BLaER1 treated with 17β-estradiol and CSF1 and Interleukin-3, amounts not matched to agents 10 nM and 100 nM (cell line): ENCODE measurements around the gene RBP3.

ENCODE experiments used
- H3K27ac ChIP-seq, 11 experiments: shearing (Covaris generic); formaldehyde crosslinking; 2 replicates each; pipeline ENCODE4 v1.8.1; 2022
- H3K27me3 ChIP-seq, 11 experiments: shearing (Covaris generic); formaldehyde crosslinking; 2 replicates each; pipeline ENCODE4 v1.8.1; 2022
- H3K36me3 ChIP-seq, 11 experiments: shearing (Covaris generic); formaldehyde crosslinking; 2 replicates each; pipeline ENCODE4 v1.8.1; 2022
- H3K4me1 ChIP-seq, 10 experiments: shearing (Covaris generic); formaldehyde crosslinking; 2 replicates each; pipeline ENCODE4 v1.8.1; 2022
- H3K4me2 ChIP-seq, 11 experiments: shearing (Covaris generic); formaldehyde crosslinking; 2 replicates each; pipeline ENCODE4 v1.8.1; 2022
- H3K4me3 ChIP-seq, 10 experiments: shearing (Covaris generic); formaldehyde crosslinking; 2 replicates each; pipeline ENCODE4 v1.8.1; 2022
- H3K9ac ChIP-seq, 11 experiments: shearing (Covaris generic); formaldehyde crosslinking; 2 replicates each; pipeline ENCODE4 v1.8.1; 2022
- H3K9me3 ChIP-seq, 11 experiments: shearing (Covaris generic); formaldehyde crosslinking; replicated peaks in 1 of 11; 2 replicates each; pipeline ENCODE4 v1.8.1; 2022
- H4K20me1 ChIP-seq, 11 experiments: shearing (Covaris generic); formaldehyde crosslinking; 2 replicates each; pipeline ENCODE4 v1.8.1; 2022
- Cebpa-rat ChIP-seq, 11 experiments: shearing (Covaris generic); IDR thresholded peaks; 2 replicates each; pipeline ENCODE4 v1.8.1; 2022

RBP3 gene

GRCh38 chr10:47323087-47323486 lies 25.1 kb upstream of the RBP3 start:
- Histone ChIP-seq H3K36me3 (no peaks in the 10 kb centered on the region), H3K9ac (no peak overlapping the region), H3K27ac (no peak overlapping the region), H3K27me3 (no peaks in the 10 kb centered on the region), H3K4me2 (no peak overlapping the region), H4K20me1 (peaks cover 0 to 4% (median 0%) of the 10 kb centered on the region in 11 experiments; a peak in 1 of 22 replicates), H3K9me3 (no peaks in the 10 kb centered on the region), H3K4me3 (no peak overlapping the region), H3K4me1 (no peaks in the 10 kb centered on the region)
- no peak for TF ChIP-seq Cebpa-rat (IDR thresholded peaks at IDR 0.05)

GRCh38 chr10:47323636-47324296 lies 24.4 kb upstream of the RBP3 start:
- Histone ChIP-seq H3K27me3 (no peaks in the 10 kb centered on the region), H3K9me3 (no peaks in the 10 kb centered on the region), H4K20me1 (peaks cover 0 to 4% (median 0%) of the 10 kb centered on the region in 11 experiments; a peak in 1 of 22 replicates), H3K27ac (no peak overlapping the region), H3K9ac (no peak overlapping the region), H3K4me3 (no peak overlapping the region), H3K4me2 (no peak overlapping the region), H3K36me3 (no peaks in the 10 kb centered on the region), H3K4me1 (no peaks in the 10 kb centered on the region)
- TF ChIP-seq Cebpa-rat (IDR thresholded peaks at IDR 0.05) = no peak

DNA sequence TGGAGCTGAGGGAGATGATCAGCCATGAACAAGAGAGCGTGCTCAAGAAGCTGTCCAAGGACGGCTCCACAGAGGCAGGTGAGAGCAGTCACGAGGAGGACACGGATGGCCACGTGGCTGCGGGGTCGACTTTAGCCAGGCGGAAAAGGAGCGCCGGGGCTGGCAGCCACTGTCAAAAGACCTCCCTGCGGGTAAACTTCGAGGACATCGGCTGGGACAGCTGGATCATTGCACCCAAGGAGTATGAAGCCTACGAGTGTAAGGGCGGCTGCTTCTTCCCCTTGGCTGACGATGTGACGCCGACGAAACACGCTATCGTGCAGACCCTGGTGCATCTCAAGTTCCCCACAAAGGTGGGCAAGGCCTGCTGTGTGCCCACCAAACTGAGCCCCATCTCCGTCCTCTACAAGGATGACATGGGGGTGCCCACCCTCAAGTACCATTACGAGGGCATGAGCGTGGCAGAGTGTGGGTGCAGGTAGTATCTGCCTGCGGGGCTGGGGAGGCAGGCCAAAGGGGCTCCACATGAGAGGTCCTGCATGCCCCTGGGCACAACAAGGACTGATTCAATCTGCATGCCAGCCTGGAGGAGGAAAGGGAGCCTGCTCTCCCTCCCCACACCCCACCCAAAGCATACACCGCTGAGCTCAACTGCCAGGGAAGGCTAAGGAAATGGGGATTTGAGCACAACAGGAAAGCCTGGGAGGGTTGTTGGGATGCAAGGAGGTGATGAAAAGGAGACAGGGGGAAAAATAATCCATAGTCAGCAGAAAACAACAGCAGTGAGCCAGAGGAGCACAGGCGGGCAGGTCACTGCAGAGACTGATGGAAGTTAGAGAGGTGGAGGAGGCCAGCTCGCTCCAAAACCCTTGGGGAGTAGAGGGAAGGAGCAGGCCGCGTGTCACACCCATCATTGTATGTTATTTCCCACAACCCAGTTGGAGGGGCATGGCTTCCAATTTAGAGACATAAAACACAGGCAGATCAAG lies 22.6 kb upstream of the RBP3 start:
- no peak overlapping the region for H3K9ac ChIP-seq

DNA sequence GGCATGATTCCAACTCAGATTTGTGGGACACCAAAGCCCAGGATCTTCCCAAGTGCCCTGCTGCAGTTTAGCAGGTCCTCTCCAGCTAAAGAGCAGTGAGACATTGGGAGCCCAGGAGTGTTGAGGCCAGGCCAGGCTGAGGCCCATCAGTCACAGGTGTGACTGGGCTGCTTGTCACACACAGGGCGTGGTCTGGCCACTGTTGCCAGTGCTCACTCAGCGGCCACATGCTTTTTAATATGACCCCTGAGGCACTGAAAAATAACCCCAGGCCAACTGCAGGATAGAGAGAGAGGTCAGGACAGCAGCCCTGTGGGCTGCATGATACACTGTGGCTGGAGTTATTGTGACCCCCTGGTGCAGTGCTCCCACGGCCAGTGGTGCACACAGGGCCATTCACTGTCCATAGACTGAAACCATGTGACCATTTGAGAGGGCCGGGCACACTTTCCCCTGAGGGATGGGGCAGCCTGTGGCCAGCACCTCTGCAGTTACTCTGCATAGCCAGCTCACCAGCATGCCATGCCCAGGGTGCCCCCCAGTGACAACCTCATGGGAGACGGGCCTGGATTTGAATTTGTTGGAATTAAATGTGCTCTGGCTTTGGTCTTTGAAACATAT lies 21.7 kb upstream of the RBP3 start:
- Histone ChIP-seq H3K27me3 (no peaks in the 10 kb centered on the region), H3K4me2 (no peak overlapping the region), H3K9ac (no peak overlapping the region), H3K4me1 (no peaks in the 10 kb centered on the region), H4K20me1 (peaks cover 0 to 4% (median 0%) of the 10 kb centered on the region in 11 experiments; a peak in 1 of 22 replicates), H3K4me3 (no peak overlapping the region), H3K27ac (no peak overlapping the region), H3K36me3 (no peaks in the 10 kb centered on the region), H3K9me3 (no peaks in the 10 kb centered on the region)
- TF ChIP-seq Cebpa-rat (IDR thresholded peaks at IDR 0.05) = no peak

More for the DNA sequence above, 22.6 kb upstream of the RBP3 start:
- H3K4me3 ChIP-seq = no peak overlapping the region
- H3K36me3 ChIP-seq = no peaks in the 10 kb centered on the region
- no peak overlapping the region for H3K4me2 ChIP-seq
- no peaks in the 10 kb centered on the region for H3K4me1 ChIP-seq
- H3K27ac ChIP-seq = no peak overlapping the region
- no peaks in the 10 kb centered on the region for H3K9me3 ChIP-seq
- no peaks in the 10 kb centered on the region for H3K27me3 ChIP-seq
- no peak for TF ChIP-seq Cebpa-rat (IDR thresholded peaks at IDR 0.05)
- H4K20me1 ChIP-seq = peaks cover 0 to 4% (median 0%) of the 10 kb centered on the region in 11 experiments; a peak in 1 of 22 replicates

DNA sequence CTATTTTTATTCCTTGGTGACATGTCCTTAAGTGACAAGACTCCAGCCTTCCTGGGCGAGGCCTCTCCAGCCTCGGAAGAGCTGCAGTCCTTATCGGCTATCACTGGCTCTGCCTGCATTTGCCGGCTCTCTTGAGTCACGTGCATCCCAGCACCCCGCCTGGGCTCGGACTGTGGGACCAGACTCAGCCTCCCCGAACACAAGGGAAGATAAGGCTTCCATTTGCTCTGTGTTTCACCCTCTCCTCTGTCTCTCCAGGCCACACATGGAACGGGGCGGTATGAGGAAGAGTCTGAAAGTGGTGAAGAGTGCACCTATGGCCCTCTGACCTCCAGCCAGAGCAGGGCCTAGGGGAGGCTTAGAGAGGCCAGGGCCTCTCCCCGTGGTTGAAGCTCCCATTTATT lies 21.2 kb upstream of the RBP3 start:
- Histone ChIP-seq H3K4me2 (no peak overlapping the region), H3K27ac (no peak overlapping the region), H3K4me1 (no peaks in the 10 kb centered on the region), H4K20me1 (peaks cover 0 to 4% (median 0%) of the 10 kb centered on the region in 11 experiments; a peak in 1 of 22 replicates), H3K4me3 (no peak overlapping the region), H3K9ac (no peak overlapping the region), H3K9me3 (no peaks in the 10 kb centered on the region), H3K27me3 (no peaks in the 10 kb centered on the region), H3K36me3 (no peaks in the 10 kb centered on the region)
- TF ChIP-seq Cebpa-rat (IDR thresholded peaks at IDR 0.05) = no peak

DNA sequence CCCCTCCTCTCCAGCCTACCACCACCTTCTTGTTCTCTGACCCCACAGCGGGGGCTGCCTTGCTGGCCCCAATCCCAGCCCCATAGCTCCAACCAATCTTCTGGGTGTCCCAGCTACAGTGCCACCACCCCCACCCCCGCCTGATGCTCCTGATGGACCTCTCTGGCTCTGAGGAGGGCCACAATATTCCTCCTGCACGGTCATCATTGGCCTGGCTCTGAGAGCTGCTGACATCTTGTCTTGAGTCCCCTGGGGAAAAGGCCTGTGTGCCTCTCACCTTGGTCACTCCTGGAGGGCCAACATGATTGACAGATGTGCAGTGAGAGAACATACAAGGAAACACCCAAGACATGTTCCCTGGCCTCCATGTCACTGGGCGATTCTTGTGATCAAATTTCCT lies 18.3 kb upstream of the RBP3 start:
- Histone ChIP-seq H3K36me3 (no peaks in the 10 kb centered on the region), H4K20me1 (no peaks in the 10 kb centered on the region), H3K4me2 (no peak overlapping the region), H3K9me3 (no peaks in the 10 kb centered on the region), H3K4me1 (no peaks in the 10 kb centered on the region), H3K4me3 (no peak overlapping the region), H3K27ac (no peak overlapping the region), H3K27me3 (no peaks in the 10 kb centered on the region), H3K9ac (no peak overlapping the region)
- TF ChIP-seq Cebpa-rat (IDR thresholded peaks at IDR 0.05) = no peak

GRCh38 chr10:47330366-47330765 lies 17.8 kb upstream of the RBP3 start:
- H3K4me1 ChIP-seq = no peaks in the 10 kb centered on the region
- no peak overlapping the region for H3K4me3 ChIP-seq
- no peak overlapping the region for H3K27ac ChIP-seq
- no peak overlapping the region for H3K4me2 ChIP-seq
- no peak for TF ChIP-seq Cebpa-rat (IDR thresholded peaks at IDR 0.05)
- H4K20me1 ChIP-seq = no peaks in the 10 kb centered on the region
- no peaks in the 10 kb centered on the region for H3K27me3 ChIP-seq
- no peaks in the 10 kb centered on the region for H3K9me3 ChIP-seq
- H3K9ac ChIP-seq = no peak overlapping the region
- no peaks in the 10 kb centered on the region for H3K36me3 ChIP-seq

- Histone ChIP-seq H3K4me1 (no peaks in the 10 kb centered on the region), H3K9ac (no peak overlapping the region), H3K27ac (no peak overlapping the region), H3K4me3 (no peak overlapping the region), H3K9me3 (no peaks in the 10 kb centered on the region), H3K4me2 (no peak overlapping the region), H3K27me3 (no peaks in the 10 kb centered on the region), H4K20me1 (no peaks in the 10 kb centered on the region), H3K36me3 (no peaks in the 10 kb centered on the region)
- no peak for TF ChIP-seq Cebpa-rat (IDR thresholded peaks at IDR 0.05)
Measured at GRCh38 chr10:47330804-47331203, 17.4 kb upstream of the RBP3 start.

GRCh38 chr10:47331491-47331890 lies 16.7 kb upstream of the RBP3 start:
- Histone ChIP-seq H3K4me1 (no peaks in the 10 kb centered on the region), H3K36me3 (no peaks in the 10 kb centered on the region), H3K9me3 (no peaks in the 10 kb centered on the region), H4K20me1 (no peaks in the 10 kb centered on the region), H3K4me3 (no peak overlapping the region), H3K27ac (no peak overlapping the region), H3K27me3 (no peaks in the 10 kb centered on the region), H3K9ac (no peak overlapping the region), H3K4me2 (no peak overlapping the region)
- no peak for TF ChIP-seq Cebpa-rat (IDR thresholded peaks at IDR 0.05)
